Glomerular visceral epithelial cell (primary cell): ENCODE measurements around the gene ARHGAP11A.
A peak's percentile ranks its signal among the peaks of the same experiment; 100 is the strongest.

ENCODE experiments used
- DNase-seq: peaks from one replicate; pipeline ENCODE4 v3.0.0-alpha.2; 2016; ENCODE audit errors: extremely low spot score

ARHGAP11A gene

DNA sequence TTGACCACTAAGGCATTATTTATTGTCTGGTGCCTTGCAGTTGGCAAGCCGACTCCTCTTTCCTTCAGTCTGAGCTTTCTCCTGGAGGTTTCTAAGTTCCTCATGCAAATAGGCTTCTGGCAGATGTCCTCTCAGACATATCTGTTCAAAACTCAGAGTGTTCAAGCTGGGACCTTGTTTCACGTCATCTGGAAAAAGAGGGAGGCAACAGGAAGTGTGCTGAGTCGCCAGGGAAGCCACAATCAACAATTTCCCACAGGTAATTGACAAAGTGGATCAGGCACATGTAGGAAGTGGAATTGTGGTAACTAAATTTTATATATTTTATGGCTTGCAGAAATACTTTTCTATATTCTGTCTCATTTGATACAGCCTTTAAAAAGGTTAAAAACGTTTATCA is 40.8 kb downstream of the ARHGAP11A start:
- DNase-seq, result no peak

DNA sequence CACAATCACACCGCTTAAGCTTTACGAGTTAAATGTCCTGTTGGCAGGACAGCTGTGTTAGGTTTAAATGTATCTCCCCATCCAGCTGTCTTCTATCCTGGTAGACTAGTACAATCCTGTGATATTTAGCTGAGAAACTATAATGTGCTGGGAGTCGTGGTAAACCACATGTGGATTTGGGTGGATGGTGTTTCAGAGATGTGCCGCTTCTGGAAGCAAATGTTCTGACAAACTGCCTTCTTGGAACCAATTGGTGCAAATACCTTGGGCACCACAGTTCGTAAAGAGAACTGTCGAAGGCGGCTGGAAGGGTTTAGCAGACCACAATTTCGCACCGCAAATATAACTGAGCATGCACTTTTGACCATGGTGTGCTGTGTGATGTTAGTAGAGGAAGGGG is 41.2 kb downstream of the ARHGAP11A start:
- DNase-seq, result no peak

DNA sequence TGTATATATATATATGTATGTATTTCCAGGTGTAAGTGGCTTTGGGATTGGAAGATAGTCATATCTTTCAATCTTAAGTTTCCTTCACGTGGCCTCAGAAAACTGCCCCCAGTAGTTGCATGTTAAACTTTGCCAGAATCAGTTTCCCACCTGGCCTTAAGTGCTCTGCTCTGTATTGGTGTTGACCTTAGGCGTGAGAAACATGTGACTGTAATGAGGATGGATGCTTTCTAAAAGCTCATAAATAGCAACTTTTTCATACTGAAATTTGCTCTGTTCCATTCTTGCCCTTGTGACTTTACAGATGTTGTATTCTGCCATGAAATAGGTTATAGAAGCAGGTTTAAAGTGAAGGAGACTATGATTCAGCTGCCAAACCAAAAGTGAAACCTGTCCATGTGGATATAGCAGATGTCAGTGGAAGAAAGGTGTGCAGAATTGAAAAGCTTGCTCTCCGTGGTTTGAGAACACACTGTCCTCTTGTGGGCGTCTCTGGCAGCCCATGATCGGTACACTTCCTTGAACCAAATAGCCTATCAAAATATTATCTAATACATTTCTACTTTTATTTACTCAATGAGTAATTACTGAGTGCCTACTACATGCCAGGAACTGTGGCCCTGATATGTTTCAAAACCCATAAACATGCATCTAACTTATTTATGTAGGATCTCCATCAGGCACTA is 42.0 kb downstream of the ARHGAP11A start:
- DNase-seq, result peak; percentile 40

DNA sequence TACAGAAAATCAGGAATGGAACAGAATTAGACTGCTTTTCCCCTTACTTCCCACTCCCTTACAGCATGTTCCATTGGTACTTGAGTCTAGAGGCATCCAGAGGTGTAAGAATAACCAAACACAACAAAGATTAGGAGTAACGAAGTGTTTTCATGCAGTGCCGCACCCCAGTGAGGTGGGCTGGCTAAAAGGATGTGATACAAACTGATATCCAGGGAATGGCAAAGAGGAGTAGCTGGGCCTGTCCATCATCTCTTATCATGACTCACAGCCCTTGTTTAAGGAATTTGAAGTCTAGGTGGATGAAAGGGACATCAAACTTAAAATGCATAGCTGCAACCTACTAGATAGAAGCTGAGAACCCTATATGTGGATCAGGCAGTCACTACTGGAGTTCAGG is 42.6 kb downstream of the ARHGAP11A start:
- DNase-seq, result no peak

DNA sequence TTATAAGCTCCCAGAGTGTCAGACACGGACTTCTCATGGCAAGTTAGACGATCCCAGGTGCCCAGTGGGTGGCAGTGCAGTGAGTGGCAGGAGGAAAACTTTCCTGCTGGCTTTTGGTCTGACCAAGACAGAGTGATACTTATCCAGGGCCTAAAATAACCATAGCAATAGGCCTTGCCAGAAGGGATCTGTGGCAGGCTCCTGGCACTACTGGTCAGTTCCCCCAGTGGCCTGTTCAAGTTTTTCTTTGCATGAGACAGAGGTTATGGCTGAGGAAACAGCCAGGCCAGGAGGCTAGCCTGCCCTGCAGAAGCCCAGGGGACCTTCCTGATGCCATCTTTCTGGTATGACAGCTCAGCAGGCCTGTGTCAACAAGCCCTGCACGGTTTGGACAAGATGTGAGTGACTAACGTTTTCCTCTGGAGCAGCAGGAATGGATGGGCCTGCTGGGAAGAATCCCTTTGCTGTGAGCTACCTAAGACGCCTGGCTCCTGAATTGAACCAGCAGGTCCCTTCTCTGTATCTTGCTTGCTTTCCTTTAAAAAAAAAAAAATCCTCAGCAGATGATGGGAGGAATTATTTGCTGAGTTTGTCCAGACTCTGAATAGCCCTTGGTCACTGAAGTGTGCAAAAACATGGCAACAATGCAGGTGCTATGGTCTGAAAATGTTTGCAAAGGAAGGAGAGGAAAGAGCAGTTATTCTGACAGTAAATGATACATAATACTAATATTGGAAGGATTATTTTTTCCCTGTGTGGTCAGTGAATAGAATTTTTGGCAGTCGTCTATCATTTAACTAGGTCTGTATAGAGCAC is 44.2 kb downstream of the ARHGAP11A start:
- DNase-seq, result peak; percentile 82

DNA sequence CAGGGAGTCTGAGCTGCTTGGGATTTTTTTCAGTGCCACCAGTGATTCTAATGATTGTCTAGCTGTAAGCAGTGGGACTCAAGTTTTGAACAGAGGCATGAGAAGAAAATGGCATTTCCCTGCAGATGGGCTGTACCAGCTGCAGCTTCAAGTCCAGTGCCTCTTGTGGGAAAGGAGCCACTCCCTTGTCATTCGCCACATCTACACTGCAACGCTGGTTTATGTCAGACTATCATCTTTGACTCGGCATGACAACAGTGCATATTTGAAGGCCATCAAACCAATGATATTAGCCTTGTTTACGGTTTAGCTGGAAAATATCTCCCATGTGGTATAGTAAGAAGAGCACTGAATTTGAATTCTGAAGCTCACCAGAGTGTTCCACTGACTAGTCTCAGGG is 48.4 kb downstream of the ARHGAP11A start:
- DNase-seq, result no peak

DNA sequence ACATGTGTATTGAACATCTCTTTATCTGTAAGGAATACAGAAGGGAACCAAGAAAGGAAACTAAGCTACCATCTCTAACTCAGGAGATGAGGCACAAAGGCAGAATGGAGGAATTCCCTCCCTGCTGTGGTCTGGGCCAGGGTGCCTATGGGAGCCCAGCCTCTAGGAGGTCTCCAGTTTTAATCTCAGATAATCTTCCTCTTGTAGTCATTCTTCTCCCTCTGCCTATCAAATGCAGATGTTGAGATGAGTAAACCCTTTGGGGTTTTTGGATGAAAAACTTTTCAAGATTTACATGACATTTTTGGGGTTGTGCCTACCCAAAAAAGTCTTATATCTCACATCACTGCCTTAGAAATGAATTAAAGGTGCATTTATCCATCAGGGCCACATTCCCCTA is 49.5 kb downstream of the ARHGAP11A start:
- DNase-seq, result no peak

DNA sequence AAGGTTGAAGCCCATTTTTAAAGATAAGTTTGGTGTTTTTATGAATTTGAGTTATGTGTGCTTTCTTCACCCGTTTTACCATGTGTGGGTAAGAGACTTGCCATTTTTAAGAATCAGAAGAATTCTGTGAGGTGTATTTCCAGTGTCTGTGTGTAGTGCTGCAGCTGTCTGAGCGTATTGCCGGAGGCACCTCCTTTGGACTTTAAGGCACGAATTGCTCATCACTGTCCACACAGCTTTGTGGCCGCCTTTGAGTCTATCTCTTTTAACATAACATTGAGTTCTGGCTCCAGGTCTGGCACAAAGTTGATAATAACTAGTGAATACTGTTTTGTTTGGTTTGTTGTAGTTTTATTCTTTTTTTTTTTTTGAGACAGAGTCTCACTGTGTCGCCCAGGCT is 52.0 kb downstream of the ARHGAP11A start:
- DNase-seq, result no peak

DNA sequence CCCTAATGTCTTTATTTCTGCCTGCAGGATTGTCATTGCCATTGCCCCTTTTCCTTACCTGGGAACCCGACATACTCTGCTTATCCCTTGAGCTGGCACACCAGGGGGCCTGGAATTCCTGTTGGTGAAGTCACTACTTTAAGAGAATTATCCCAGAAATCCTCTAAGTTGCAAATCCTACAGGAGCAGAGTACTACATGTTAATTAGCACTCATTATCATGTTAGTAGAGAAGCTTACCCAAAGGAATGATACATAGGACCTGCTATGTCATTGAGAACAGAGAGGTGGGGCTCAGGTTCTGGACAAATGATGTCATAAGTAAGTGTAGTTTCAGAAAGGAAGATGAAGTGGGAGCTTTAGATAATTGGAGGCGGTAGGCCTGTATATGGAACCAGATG is 53.6 kb downstream of the ARHGAP11A start:
- no peak for DNase-seq

DNA sequence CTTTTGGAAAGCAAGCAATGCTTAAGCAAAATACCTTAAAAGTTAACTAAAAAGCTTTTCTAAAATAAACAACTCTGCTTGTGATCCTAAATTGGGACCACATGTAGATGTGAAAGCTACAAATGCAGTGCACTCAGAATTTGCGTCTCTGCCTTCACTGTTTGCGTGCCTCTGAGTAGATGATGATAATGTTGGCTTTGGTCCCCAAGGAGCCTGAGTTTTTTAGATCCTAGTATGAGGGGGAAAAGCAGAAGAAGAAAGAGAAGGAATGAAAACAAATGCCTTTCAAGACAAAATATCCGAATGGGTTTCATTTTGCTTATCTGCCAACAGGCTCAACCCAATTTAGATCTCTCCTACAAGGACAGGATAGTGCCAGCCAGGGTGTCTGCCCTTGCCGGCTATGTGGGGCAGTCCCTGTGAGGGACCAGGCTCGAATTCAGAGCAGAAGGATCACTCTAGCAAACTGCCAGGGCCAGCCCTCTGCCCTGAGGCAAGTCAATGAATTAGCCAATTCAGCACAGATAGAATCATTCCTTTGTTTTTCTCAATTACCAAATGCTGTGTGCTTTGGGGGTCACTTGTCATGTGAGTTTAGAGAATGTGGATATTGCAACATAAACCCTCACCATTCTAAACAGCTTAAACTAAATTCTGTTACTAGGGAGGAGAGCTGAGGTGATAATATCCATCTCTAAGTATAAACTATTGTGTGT is 54.8 kb downstream of the ARHGAP11A start:
- DNase-seq, result no peak

DNA sequence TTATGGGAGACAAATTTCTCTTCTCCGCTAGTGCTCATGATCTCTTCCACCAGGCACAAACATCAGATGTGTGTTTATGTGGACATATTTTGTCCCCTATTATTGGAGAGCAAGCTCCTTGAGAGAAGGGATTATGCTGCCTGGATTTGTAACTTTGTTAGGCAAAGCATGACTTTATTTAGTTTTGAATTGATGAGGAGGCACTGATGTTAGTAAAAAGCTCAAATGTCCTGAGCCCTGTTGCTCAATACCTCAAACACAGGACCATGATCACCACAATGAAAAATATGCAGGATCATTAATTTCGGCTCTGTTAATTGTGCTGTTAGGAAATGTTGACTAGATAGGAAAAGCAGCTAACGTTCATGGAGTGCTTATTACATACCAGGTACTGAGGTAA is 55.3 kb downstream of the ARHGAP11A start:
- no peak for DNase-seq

DNA sequence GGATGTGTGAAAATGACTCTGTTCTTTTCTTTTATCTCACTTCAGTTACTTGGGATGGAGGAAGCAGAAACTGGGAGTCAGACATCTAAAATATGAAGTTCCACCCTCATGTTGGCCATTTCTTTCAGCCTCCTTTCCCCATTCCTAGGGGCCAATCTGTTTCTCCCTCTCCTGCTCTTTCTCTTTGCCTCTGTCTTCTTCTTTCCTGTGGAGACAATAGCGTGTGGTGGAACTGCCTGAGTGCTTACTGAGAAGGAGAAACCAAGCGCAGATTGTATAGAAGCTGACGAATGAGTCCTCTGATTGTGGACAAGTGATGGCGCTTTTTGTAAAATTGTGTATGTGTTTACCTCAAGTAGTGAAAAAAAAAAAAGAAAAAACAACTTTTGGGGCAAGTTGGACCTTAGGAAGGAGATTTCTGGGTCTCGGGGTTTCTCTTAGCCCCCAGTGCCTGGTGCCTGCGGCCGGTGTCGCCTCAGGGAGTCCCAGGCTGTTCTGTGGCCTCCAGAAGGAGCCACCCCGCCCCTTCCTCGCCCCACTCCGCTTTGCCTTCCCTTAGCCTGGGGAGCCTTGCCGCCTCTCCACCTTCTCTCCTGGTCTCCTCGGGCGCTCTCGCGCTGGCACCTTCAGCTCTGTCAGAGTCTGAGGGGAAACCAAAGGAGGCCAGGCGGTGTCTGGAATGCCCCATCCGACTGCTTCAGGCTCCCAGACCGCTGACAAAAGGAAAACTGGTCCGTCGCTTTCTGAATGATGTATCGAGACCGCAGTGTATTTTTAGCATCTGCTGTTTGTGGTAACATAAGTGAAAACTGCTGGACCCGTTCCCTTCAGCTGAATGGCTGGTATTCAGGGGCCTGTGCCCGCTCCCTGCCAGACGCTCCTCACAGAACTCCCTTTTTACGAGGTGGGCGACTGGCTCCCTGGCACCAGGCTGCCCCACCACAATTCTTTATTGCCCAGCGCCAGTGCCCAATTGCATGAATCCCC is 56.3 kb downstream of the ARHGAP11A start:
- no peak for DNase-seq

DNA sequence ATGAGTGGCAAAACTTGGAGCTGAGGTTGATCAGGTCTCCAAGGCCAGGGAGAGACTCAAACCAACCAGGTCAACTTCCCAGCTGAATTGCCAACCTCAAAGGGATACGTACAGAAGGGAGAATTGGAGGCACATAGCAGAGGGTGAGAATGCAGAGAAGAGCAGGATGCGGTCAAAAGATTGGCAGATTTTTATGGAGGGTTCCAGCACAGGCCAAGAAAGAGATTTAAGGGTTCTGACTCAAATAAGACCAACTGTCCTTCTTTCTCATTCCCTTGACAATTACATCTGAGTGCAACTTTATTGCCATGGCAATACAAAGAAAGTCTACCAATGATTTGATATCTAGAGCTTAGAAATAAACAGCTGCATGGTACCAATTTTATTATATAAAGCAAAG is 59.4 kb downstream of the ARHGAP11A start:
- DNase-seq, result no peak

DNA sequence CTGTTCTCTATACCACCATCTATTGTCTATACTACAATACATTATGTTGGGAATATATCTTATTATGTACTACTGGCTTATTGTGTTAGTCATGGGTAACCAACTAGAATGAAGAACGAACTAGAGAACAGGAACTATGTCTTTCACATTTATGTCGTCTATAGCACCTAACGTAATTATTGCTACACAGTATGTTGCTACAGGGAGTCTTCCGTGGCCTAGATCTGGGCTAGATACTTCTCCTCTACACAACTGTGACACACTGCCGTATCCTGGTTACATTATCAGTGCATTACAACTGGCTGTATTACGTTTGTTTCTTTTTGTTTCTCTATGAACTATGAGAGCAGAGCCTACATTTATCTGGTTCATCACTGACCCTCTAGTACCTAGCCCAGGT is 60.2 kb downstream of the ARHGAP11A start:
- DNase-seq, result no peak

DNA sequence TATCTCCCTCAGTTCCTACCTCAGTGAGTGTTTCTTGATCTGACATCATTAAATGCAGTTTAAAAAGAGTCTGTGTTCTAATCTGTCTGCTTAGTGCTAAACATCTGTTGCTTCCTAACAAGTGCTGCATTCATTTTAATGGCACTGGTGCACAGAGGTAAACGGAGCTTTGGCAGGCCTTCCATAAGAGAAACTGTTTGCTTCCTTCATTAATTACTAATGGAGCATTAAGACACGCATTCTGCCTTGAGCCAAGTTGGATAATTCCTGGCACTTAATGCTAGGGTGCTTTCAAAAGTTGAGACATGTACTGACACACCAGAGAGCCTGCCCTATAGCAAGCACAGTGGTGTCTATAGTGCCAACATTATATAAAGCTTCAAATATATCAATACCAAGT is 60.9 kb downstream of the ARHGAP11A start:
- no peak for DNase-seq

DNA sequence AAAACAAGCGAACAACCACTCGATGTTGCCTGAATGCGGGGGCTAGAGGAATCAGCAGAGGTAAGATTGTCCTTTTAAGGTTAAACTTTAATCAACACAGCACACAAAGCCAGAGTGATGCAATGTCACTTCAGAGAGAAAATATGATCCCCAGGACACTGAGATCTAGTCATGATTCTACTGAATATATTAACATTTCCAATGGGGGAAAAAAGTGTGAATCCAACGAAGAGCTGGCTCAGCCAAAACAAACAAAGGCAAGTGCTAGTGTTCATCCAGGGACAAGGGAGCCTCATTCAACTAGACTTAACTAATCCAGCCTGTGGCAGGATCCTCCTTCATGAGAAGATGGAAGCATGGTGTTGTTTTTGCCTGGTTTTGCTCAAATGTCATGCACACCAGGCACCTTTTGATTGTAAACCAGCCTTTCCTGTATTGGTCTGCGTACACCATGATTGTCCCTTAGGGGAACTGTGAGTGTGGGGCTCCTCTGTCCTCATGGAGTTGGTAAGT is 62.0 kb downstream of the ARHGAP11A start:
- DNase-seq, result peak; percentile 43

DNA sequence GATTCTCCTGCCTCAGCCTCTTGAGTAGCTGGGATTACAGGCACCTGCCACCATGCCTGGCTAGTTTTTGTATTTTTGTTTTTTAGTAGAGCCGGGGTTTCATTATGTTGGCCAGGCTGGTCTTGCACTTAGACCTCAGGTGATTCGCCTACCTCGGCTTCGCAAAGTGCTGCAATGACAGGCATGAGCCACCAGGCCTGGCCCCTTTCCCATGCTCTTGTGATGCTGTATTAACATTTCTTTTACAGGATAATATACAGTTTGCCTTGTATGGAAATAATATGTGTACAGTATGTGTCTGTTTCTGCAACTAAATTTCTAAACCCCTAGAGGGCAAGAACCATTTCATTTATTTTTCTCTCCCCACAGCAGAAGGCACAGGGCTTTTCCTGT is 64.0 kb downstream of the ARHGAP11A start:
- DNase-seq, result no peak

DNA sequence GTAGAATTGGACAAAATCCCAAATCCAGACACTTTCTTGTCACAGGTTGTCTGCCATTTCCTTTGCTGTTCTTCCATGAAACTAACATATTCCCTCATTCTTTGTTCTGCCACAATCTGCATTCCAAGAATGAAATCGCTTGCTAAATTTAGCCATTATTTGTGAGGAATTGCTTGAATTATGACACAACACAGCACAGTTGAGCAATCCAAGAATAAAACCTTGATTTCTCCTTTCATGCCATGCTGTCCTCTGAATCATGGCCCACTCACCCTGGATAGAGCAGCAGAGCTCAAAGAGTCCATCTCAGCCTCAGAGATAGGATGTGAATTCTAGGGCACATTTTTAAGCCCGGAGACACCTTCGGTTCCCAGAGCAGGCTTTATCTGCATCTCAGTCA is 67.3 kb downstream of the ARHGAP11A start:
- DNase-seq, result peak; percentile 81

DNA sequence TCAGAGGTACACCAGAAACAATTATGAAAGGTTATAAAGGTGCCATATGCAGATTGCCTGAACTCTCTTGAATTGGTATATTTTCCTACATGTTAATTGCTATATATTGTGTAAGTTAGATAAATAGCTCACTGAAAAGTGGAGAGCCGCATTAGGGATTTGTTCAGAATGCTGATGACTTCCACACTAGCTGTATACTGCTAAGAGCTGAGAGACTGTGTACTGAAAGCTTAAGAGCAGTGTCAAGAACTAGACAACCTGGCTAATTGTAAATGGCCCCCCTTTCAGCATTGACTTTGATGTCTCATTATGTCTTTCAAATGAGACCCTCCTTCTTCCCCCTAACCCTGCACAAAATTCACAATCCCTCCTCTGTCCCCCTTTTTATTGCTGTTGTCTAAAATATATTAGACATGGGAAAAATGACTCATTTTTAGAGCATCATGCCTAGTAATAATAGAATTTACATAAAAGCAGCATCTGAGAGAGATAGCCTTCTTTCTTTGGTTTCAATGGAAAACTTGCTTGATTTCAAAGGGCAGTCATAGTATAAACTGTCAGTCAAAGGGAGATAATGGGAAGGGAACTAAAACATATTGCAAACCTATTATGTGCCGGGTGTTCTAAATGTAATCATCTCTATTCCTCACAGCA is 67.8 kb downstream of the ARHGAP11A start:
- no peak for DNase-seq

DNA sequence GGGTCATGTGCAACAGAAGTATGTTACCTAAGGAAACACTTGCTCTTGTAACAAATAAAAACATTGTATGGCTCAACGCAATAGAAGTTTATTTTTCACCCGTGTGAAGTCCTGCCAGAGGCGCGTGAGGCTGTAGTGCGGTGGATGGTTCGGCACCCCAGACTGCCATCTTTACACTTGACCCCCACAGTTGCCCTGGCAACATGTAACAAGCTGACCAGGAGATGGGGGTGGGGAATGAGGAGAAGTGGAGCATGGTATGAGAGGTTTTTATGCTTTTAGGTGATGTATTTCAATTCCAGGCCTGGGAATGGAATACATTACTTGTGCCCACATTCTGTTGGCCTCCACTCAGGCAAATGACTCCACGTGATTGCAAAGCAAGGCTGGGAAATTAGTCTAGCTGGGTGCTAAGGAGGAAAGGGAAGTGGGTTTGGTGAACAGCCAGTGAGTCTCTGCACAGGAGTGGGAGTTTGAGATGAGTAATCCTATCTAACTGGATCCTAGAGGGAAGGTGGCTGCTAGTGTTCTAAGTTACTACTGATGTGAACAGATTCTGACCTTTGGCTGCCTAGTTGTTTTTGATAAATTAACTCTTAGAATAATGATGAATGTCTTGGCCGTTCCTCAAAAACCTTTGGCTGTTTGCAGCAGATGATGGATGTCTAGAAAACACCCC is 68.7 kb downstream of the ARHGAP11A start:
- peak; percentile 93 for DNase-seq
